Stomach (tissue), 9 donors: Measurements from ENCODE around the gene EFR3B. TPM values are rescaled to one million over a fixed set of nuclear protein-coding genes. Genes with fewer than 3 reads are reported as not detected.

ENCODE experiments used
- DNase-seq, 2 donors: peaks; one replicate each; pipeline versions ENCODE4 v3.0.0 to v3.0.0-alpha.2; 2013 to 2019
- H3K27ac ChIP-seq, 5 donors: fragments of 200-600 bp in 4 of 5; sonication (generic) in 4 of 5; one replicate each; pipeline ENCODE4 v1.5.1; 2013 to 2019; ENCODE audit warnings: mild to moderate bottlenecking in 1 of 5, moderate library complexity in 1 of 5
- H3K27me3 ChIP-seq, 3 donors: fragments of 200-600 bp; sonication (generic); one replicate each; pipeline ENCODE4 v1.5.1; 2017 to 2019; ENCODE audit warnings: mixed run types in 1 of 3
- H3K36me3 ChIP-seq, 4 donors: fragments of 200-600 bp; sonication (generic); 1 replicate in 3 of 4; 2 replicates in 1 of 4; pipeline ENCODE4 v1.5.1; 2016 to 2019
- H3K4me1 ChIP-seq, 4 donors: fragments of 200-600 bp; sonication (generic); one replicate each; pipeline ENCODE4 v1.5.1; 2016 to 2019
- H3K4me3 ChIP-seq, 4 donors: fragments of 200-600 bp; sonication (generic) in 3 of 4; one replicate each; pipeline ENCODE4 v1.5.1; 2016 to 2019; ENCODE audit warnings: mild to moderate bottlenecking in 1 of 4
- H3K9me3 ChIP-seq, 4 donors: fragments of 200-600 bp; sonication (generic); one replicate each; pipeline ENCODE4 v1.5.1; 2016 to 2019
- CTCF ChIP-seq, 7 experiments: fragments of 450-650 bp in 4 of 7; fragments of 200-600 bp in 3 of 7; sonication (generic) in 3 of 7; IDR thresholded peaks; one replicate each; pipeline ENCODE4 v1.5.1; 2016 to 2019; ENCODE audit warnings: antibody characterized with exemption in 7 of 7, control low read depth in 2 of 7, mild to moderate bottlenecking in 1 of 7
- EP300 ChIP-seq: sonication (generic); formaldehyde crosslinking; IDR thresholded peaks from one replicate; pipeline ENCODE4 v1.6.1; 2017; ENCODE audit warnings: antibody characterized with exemption
- POLR2A ChIP-seq, 4 donors: fragments of 450-650 bp; IDR thresholded peaks; one replicate each; pipeline ENCODE4 v1.6.1; 2016; ENCODE audit warnings: antibody characterized with exemption in 4 of 4, control low read depth in 2 of 4, mild to moderate bottlenecking in 1 of 4, moderate library complexity in 1 of 4
- POLR2AphosphoS5 ChIP-seq, 3 donors: sonication (generic); formaldehyde crosslinking; IDR thresholded peaks; one replicate each; pipeline ENCODE4 v1.6.1; 2016; ENCODE audit warnings: antibody characterized with exemption in 3 of 3
- WGBS, 5 donors: extraction: QIAGEN DNeasy Blood & Tissue Kit in 3 of 5; methylation state at CpG; one replicate each; pipeline versions ENCODE4 v1.1.5 to v1.1.7; 2013 to 2018; 5-methylcytosine and 5-hydroxymethylcytosine counted together
- intact Hi-C: fragments of 100-400 bp; cut with DNase I; formaldehyde crosslinking; loops from one replicate; pipeline ENCODE4 v1.15.1; 2023; ENCODE audit warnings: low total_unique reads
- polyA plus RNA-seq, 3 donors: library from polyadenylated mRNA; stranded (reverse); fragments of 200-250 nt; gene quantifications; one replicate each; pipeline ENCODE4 v1.2.3, GENCODE V29; 2013
- total RNA-seq, 5 donors: library from RNA; depleted of rRNA; stranded (reverse); fragments of >200 nt; gene quantifications; one replicate each; pipeline versions ENCODE4 v1.1.0 to v1.2.3, GENCODE V29; 2014 to 2016
- donor health status: healthy with polysubstance abuse.
- donor health status: Bipolar disorder and iron deficiency.
- donor health status: healthy.

The EFR3B gene
- total and polyA plus RNA-seq, 8 donors, result 0.10 to 4.5 (median 0.58) TPM; not detected in 1

- Histone ChIP-seq H3K4me3 (no peak overlapping the region), H3K9me3 (no peaks in the 10 kb centered on the region), H3K27ac (peak overlapping the region in 1 of 5 donors; percentile 3), H3K36me3 (no peaks in the 10 kb centered on the region), H3K27me3 (no peaks in the 10 kb centered on the region), H3K4me1 (peaks cover 0 to 9% (median 8%) of the 10 kb centered on the region in 4 donors)
- peak in 1 of 2 donors; percentile 55 for DNase-seq
- WGBS, 5 donors, result 78 to 85% (median 82%) methylated on average over 5 to 6 of the region's 6 CpGs
- intact Hi-C loops, result no loop called here
- no peak for TF ChIP-seq EP300
- no peak for TF ChIP-seq CTCF (IDR thresholded peaks at IDR 0.05)
- no peak for TF ChIP-seq POLR2A (IDR thresholded peaks at IDR 0.05)
- no peak for TF ChIP-seq POLR2AphosphoS5 (IDR thresholded peaks at IDR 0.05)
Observed at GRCh38 chr2:25088817-25089516, 47.1 kb downstream of the EFR3B start.

GRCh38 chr2:25089605-25090315 is 47.9 kb downstream of the EFR3B start:
- TF ChIP-seq CTCF (IDR thresholded peaks at IDR 0.05), result no peak
- no peak for TF ChIP-seq POLR2A (IDR thresholded peaks at IDR 0.05)
- TF ChIP-seq POLR2AphosphoS5 (IDR thresholded peaks at IDR 0.05), result no peak
- TF ChIP-seq EP300, result no peak
- Histone ChIP-seq H3K36me3 (no peaks in the 10 kb centered on the region), H3K27me3 (no peaks in the 10 kb centered on the region), H3K4me3 (no peak overlapping the region), H3K27ac (peak overlapping the region in 1 of 5 donors; percentile 3), H3K4me1 (peaks cover 0 to 9% (median 8%) of the 10 kb centered on the region in 4 donors), H3K9me3 (no peaks in the 10 kb centered on the region)
- DNase-seq, result peak in 1 of 2 donors; percentile 20
- WGBS, 5 donors, result 33 to 62% (median 53%) methylated on average over 11 of the region's 11 CpGs
- intact Hi-C loops, result no loop called here

- Histone ChIP-seq H3K4me1 (peaks cover 0 to 9% (median 8%) of the 10 kb centered on the region in 4 donors), H3K4me3 (no peak overlapping the region), H3K36me3 (no peaks in the 10 kb centered on the region), H3K9me3 (no peaks in the 10 kb centered on the region), H3K27me3 (no peaks in the 10 kb centered on the region), H3K27ac (no peak overlapping the region)
- TF ChIP-seq CTCF (IDR thresholded peaks at IDR 0.05), result no peak
- TF ChIP-seq POLR2AphosphoS5 (IDR thresholded peaks at IDR 0.05), result no peak
- no peak for TF ChIP-seq EP300
- TF ChIP-seq POLR2A (IDR thresholded peaks at IDR 0.05), result no peak
- DNase-seq, result no peak
- WGBS, 5 donors, result 69 to 83% (median 73%) methylated on average over 8 of the region's 8 CpGs
- intact Hi-C loops, result no loop called here
Observed at GRCh38 chr2:25090801-25091200, 48.9 kb downstream of the EFR3B start.

GRCh38 chr2:25091265-25091664 is 49.4 kb downstream of the EFR3B start:
- H3K27me3 ChIP-seq, result no peaks in the 10 kb centered on the region
- WGBS, 5 donors, result 90 to 95% (median 92%) methylated on average over 4 to 8 of the region's 8 CpGs
- TF ChIP-seq CTCF (IDR thresholded peaks at IDR 0.05) (no peak), POLR2AphosphoS5 (IDR thresholded peaks at IDR 0.05) (no peak), POLR2A (IDR thresholded peaks at IDR 0.05) (no peak), EP300 (no peak)
- intact Hi-C loops, result no loop called here
- H3K36me3 ChIP-seq, result no peaks in the 10 kb centered on the region
- H3K9me3 ChIP-seq, result no peaks in the 10 kb centered on the region
- peaks cover 0 to 9% (median 8%) of the 10 kb centered on the region in 4 donors for H3K4me1 ChIP-seq
- no peak overlapping the region for H3K4me3 ChIP-seq
- H3K27ac ChIP-seq, result no peak overlapping the region
- DNase-seq, result no peak
